Upper lobe of left lung (tissue), 4 donors: Measurements from ENCODE around the gene FBXL17.

Source experiments
- CTCF ChIP-seq, 6 experiments: fragments of 450-650 bp in 4 of 6; fragments of 200-600 bp in 2 of 6; sonication (generic) in 2 of 6; IDR thresholded peaks; one replicate each; pipeline ENCODE4 v1.5.1; 2016 to 2019; ENCODE audit warnings: antibody characterized with exemption in 6 of 6
- EP300 ChIP-seq, 4 donors: sonication (generic); formaldehyde crosslinking; IDR thresholded peaks; one replicate each; pipeline ENCODE4 v1.5.1; 2017; ENCODE audit warnings: antibody characterized with exemption in 4 of 4, control low read depth in 2 of 4

GRCh38 chr5:108174286-108174685, 207.6 kb downstream of the FBXL17 start:
- no peak for TF ChIP-seq CTCF (IDR thresholded peaks at IDR 0.05)
- no peak for TF ChIP-seq EP300 (IDR thresholded peaks at IDR 0.05)
